MM.1S (cell line): ENCODE measurements around the gene RPL35A.

ENCODE experiments used
- EZH2 ChIP-seq: fragments of 300-600 bp; sonication (generic); optimal IDR thresholded peaks from 2 replicates; pipeline ENCODE3; 2017; ENCODE audit warnings: low read depth, mild to moderate bottlenecking, antibody characterized with exemption, low read length, mixed read lengths
- EZH2phosphoT487 ChIP-seq: fragments of 300-600 bp; sonication (generic); IDR thresholded peaks from 2 replicates; pipeline ENCODE4 v1.6.1; 2018; ENCODE audit warnings: antibody characterized with exemption, low read length
- TF ChIP-seq, protein P1 (sequence below): fragments of 300-600 bp; sonication (generic); IDR thresholded peaks from 2 replicates; pipeline ENCODE4 v1.5.1; 2016; ENCODE audit warnings: antibody characterized with exemption, low read length, mixed read lengths

DNA sequence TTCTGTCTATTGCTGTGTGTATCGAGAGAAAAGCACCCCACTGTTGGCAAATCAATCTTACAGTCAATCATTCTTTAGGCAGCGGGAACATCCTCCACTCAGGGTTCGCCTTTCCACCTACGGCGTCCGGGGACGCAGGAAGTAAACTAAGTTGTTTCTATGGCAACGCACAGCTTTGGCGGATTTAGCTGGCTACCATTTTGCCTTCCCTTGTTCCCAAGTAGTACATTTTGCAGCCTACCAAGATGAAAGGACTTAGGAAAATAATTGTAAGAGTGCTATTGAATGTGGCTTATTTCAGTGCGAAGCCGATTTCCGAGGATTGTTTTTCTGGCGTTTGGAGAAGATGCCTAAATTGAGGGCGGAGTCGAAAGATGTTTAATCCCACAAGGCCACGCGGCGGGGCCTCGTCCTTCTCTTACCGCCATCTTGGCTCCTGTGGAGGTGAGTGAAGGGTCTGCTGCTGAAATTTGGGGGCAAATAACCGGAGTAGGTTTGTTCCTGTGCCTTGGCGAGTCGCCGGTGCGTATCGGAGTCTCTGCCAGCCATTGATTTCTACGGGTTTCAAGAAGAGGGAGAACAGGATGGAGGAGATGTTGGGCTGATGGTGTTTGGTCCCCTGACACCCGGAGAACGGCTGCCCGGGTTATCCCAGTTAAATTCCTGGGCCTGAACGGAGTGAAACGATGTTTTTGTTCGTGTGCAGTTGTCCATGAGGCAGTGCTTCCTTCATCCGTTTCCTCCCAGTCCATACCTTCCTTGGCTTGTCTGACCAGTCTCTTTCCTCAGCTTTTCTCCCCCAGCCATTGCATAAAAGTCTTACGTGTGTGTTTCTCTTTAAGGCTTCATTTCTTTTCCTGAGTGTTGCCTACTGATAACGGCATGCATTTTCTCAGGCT is at the start of gene RPL35A:
- TF ChIP-seq, protein P1, sequence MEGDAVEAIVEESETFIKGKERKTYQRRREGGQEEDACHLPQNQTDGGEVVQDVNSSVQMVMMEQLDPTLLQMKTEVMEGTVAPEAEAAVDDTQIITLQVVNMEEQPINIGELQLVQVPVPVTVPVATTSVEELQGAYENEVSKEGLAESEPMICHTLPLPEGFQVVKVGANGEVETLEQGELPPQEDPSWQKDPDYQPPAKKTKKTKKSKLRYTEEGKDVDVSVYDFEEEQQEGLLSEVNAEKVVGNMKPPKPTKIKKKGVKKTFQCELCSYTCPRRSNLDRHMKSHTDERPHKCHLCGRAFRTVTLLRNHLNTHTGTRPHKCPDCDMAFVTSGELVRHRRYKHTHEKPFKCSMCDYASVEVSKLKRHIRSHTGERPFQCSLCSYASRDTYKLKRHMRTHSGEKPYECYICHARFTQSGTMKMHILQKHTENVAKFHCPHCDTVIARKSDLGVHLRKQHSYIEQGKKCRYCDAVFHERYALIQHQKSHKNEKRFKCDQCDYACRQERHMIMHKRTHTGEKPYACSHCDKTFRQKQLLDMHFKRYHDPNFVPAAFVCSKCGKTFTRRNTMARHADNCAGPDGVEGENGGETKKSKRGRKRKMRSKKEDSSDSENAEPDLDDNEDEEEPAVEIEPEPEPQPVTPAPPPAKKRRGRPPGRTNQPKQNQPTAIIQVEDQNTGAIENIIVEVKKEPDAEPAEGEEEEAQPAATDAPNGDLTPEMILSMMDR: no peak
- TF ChIP-seq EZH2phosphoT487 (no peak), EZH2 (no peak)
